Measurements from ENCODE around the gene PDGFRB. TPM values are rescaled to one million over a fixed set of nuclear protein-coding genes. Genes with fewer than 3 reads are reported as not detected.

PDGFRB gene
- polyA plus RNA-seq, 1 donor (not counting 4 experiments of a cell fraction or from before 2014, with no cell fraction given) = 0.14 TPM

GRCh38 chr5:150190503-150190979 is 34.9 kb upstream of the PDGFRB start:
- Histone ChIP-seq H3K4me1 (ENCODE audit: control insufficient read depth, extremely low read depth, insufficient read depth, low read length) (no peaks in the 10 kb centered on the region), H3K9me1 (ENCODE audit: control insufficient read depth, extremely low read depth, insufficient read depth, low read length) (no peaks in the 10 kb centered on the region), H3K4me3 (ENCODE audit: control insufficient read depth in 2 of 3, extremely low read depth in 1 of 3, insufficient read depth in 2 of 3, low read depth in 1 of 3, low read length in 3 of 3) (no peak overlapping the region), H3K27me3 (ENCODE audit: control insufficient read depth, extremely low read depth, insufficient read depth, low read length) (peaks cover 62% of the 10 kb centered on the region), H2AFZ (ENCODE audit: control insufficient read depth, low read length) (no peak overlapping the region), H3K4me2 (ENCODE audit: control insufficient read depth, extremely low read depth, insufficient read depth, low read depth, low read length) (no peak overlapping the region), H3K9ac (ENCODE audit: control insufficient read depth, extremely low read depth, insufficient read depth, low read length) (no peak overlapping the region), H3K79me2 (ENCODE audit: control insufficient read depth, insufficient read depth, low read length) (no peaks in the 10 kb centered on the region), H3K27ac (ENCODE audit: control insufficient read depth, insufficient read depth, low read length) (no peak overlapping the region), H4K20me1 (ENCODE audit: control insufficient read depth, extremely low read depth, insufficient read depth, low read length) (no peaks in the 10 kb centered on the region), H3K9me3 (ENCODE audit: control insufficient read depth, low read depth, low read length) (no peaks in the 10 kb centered on the region), H3K36me3 (ENCODE audit: control insufficient read depth in 2 of 2, extremely low read depth in 1 of 2, insufficient read depth in 2 of 2, low read length in 2 of 2) (no peaks in the 10 kb centered on the region)
- DNase-seq (ENCODE audit: low read depth, low spot score) (no peak), FAIRE-seq (no peak)
- TF ChIP-seq CTCF (optimal IDR thresholded peaks at IDR 0.05 in 1 of 3, IDR thresholded peaks at IDR 0.05 in 1 of 3, conservative IDR thresholded peaks at IDR 0.05 in 1 of 3; ENCODE audit: extremely low read depth in 1 of 3, insufficient read depth in 2 of 3, low read length in 3 of 3) (no peak), EZH2 (IDR thresholded peaks at IDR 0.05; ENCODE audit: low read length) (no peak)
- dilution Hi-C loops (cut with MboI; ENCODE audit: extremely low pct_ligation_motif_present, low sequenced_read_pairs) = no loop called here

GRCh38 chr5:150189728-150190502 is 34.3 kb upstream of the PDGFRB start, which contains the start of gene SLC6A7:
Gene SLC6A7, plus strand, starts transcription at chr5:150190062. Its CDS starts 266 bp downstream, at chr5:150190328.
- H3K27ac ChIP-seq (ENCODE audit: control insufficient read depth, insufficient read depth, low read length) = no peak within 1 kb of the TSS
- no peak within 1 kb of the TSS for H3K4me2 ChIP-seq (ENCODE audit: control insufficient read depth, extremely low read depth, insufficient read depth, low read depth, low read length)

More at GRCh38 chr5:150189728-150190502, 34.3 kb upstream of the PDGFRB start, which contains the start of gene SLC6A7:
- no peaks in the 10 kb centered on the region for H3K4me1 ChIP-seq (ENCODE audit: control insufficient read depth, extremely low read depth, insufficient read depth, low read length)
- no peaks in the 10 kb centered on the region for H3K9me1 ChIP-seq (ENCODE audit: control insufficient read depth, extremely low read depth, insufficient read depth, low read length)
- H3K4me3 ChIP-seq (ENCODE audit: control insufficient read depth in 2 of 3, extremely low read depth in 1 of 3, insufficient read depth in 2 of 3, low read depth in 1 of 3, low read length in 3 of 3) = no peak within 1 kb of the TSS
- no peak for FAIRE-seq
- H3K36me3 ChIP-seq (ENCODE audit: control insufficient read depth in 2 of 2, extremely low read depth in 1 of 2, insufficient read depth in 2 of 2, low read length in 2 of 2) = no peaks in the 10 kb centered on the region
- dilution Hi-C loops (cut with MboI; ENCODE audit: extremely low pct_ligation_motif_present, low sequenced_read_pairs) = no loop called here
- no peak for DNase-seq (ENCODE audit: low read depth, low spot score)
- no peaks in the 10 kb centered on the region for H3K9me3 ChIP-seq (ENCODE audit: control insufficient read depth, low read depth, low read length)
- no peaks in the 10 kb centered on the region for H4K20me1 ChIP-seq (ENCODE audit: control insufficient read depth, extremely low read depth, insufficient read depth, low read length)
- no peak within 1 kb of the TSS for H2AFZ ChIP-seq (ENCODE audit: control insufficient read depth, low read length)
- peaks cover 65% of the 10 kb centered on the region for H3K27me3 ChIP-seq (ENCODE audit: control insufficient read depth, extremely low read depth, insufficient read depth, low read length)
- no peak within 1 kb of the TSS for H3K9ac ChIP-seq (ENCODE audit: control insufficient read depth, extremely low read depth, insufficient read depth, low read length)
- TF ChIP-seq EZH2 (IDR thresholded peaks at IDR 0.05; ENCODE audit: low read length) = peak; percentile 85
- TF ChIP-seq CTCF (optimal IDR thresholded peaks at IDR 0.05 in 1 of 3, IDR thresholded peaks at IDR 0.05 in 1 of 3, conservative IDR thresholded peaks at IDR 0.05 in 1 of 3; ENCODE audit: extremely low read depth in 1 of 3, insufficient read depth in 2 of 3, low read length in 3 of 3) = no peak
- H3K79me2 ChIP-seq (ENCODE audit: control insufficient read depth, insufficient read depth, low read length) = no peaks in the 10 kb centered on the region
